GM20000 (cell line): ENCODE results near the gene SLC4A4.

Source experiments
- DNase-seq: peaks from one replicate; pipeline ENCODE4 v3.0.0; 2012; ENCODE audit warnings: low spot score
- CTCF ChIP-seq: IDR thresholded peaks from 2 replicates; pipeline ENCODE4 v1.5.1; 2012; ENCODE audit warnings: mild to moderate bottlenecking, control low read depth; ENCODE audit errors: extremely low read depth, missing control alignments

The SLC4A4 gene

GRCh38 chr4:71429962-71430361 is 91.1 kb downstream of the SLC4A4 start:
- no peak for DNase-seq
- TF ChIP-seq CTCF: no peak

GRCh38 chr4:71430609-71431008 is 91.8 kb downstream of the SLC4A4 start:
- TF ChIP-seq CTCF: no peak
- no peak for DNase-seq

- no peak for DNase-seq
- no peak for TF ChIP-seq CTCF
These were observed 101.8 kb downstream of the SLC4A4 start for GRCh38 chr4:71440612-71441011.

GRCh38 chr4:71441186-71442169 is 102.7 kb downstream of the SLC4A4 start:
- DNase-seq: no peak
- TF ChIP-seq CTCF: no peak

GRCh38 chr4:71442336-71442735 is 103.5 kb downstream of the SLC4A4 start:
- no peak for DNase-seq
- no peak for TF ChIP-seq CTCF

GRCh38 chr4:71444395-71444794 is 105.6 kb downstream of the SLC4A4 start:
- no peak for DNase-seq
- TF ChIP-seq CTCF: no peak

GRCh38 chr4:71445811-71446210 is 107.0 kb downstream of the SLC4A4 start:
- no peak for TF ChIP-seq CTCF

More at GRCh38 chr4:71445811-71446210, 107.0 kb downstream of the SLC4A4 start:
- DNase-seq: no peak
